Stimulated activated naive CD4-positive, alpha-beta T cell (primary cell): ENCODE data around the gene FOXD2.

Experiments
- DNase-seq, 6 experiments: peaks; one replicate each; lab custom pipeline; 2025; lab: John Stamatoyannopoulos, UW

The FOXD2 gene

GRCh38 chr1:47437447-47438164 lies at the start of gene FOXD2:
TSS of gene FOXD2 (plus strand) at chr1:47438044. CDS start at chr1:47438136, 92 bp downstream.
- DNase-seq: peak; percentile 82 to 97 (median 91)

GRCh38 chr1:47388891-47389238 lies 49.0 kb upstream of the FOXD2 start:
- peak in 3 of 6 experiments; percentile 2 to 7 (median 5) for DNase-seq

- no peak for DNase-seq
Measured at GRCh38 chr1:47389731-47390130, 48.1 kb upstream of the FOXD2 start.

GRCh38 chr1:47390843-47391242 lies 47.0 kb upstream of the FOXD2 start:
- no peak for DNase-seq

- no peak for DNase-seq
Measured at GRCh38 chr1:47393141-47393540, 44.7 kb upstream of the FOXD2 start.

GRCh38 chr1:47395433-47395832 lies 42.4 kb upstream of the FOXD2 start:
- no peak for DNase-seq

GRCh38 chr1:47396671-47397196 lies 41.1 kb upstream of the FOXD2 start:
- no peak for DNase-seq

- no peak for DNase-seq
Measured at GRCh38 chr1:47399138-47399845, 38.6 kb upstream of the FOXD2 start.

- no peak for DNase-seq
Measured at GRCh38 chr1:47399846-47400155, 38.0 kb upstream of the FOXD2 start.

GRCh38 chr1:47401761-47402160 lies 36.1 kb upstream of the FOXD2 start:
- DNase-seq: no peak

GRCh38 chr1:47402591-47402990 lies 35.3 kb upstream of the FOXD2 start:
- no peak for DNase-seq

- no peak for DNase-seq
Measured at GRCh38 chr1:47403321-47403910, 34.4 kb upstream of the FOXD2 start.

GRCh38 chr1:47405697-47406096 lies 32.1 kb upstream of the FOXD2 start:
- DNase-seq: no peak

- no peak for DNase-seq
Measured at GRCh38 chr1:47406966-47407365, 30.9 kb upstream of the FOXD2 start.

GRCh38 chr1:47407481-47407880 lies 30.4 kb upstream of the FOXD2 start:
- DNase-seq: no peak

- DNase-seq: no peak
Measured at GRCh38 chr1:47409311-47410067, 28.4 kb upstream of the FOXD2 start.

GRCh38 chr1:47410068-47410455 lies 27.8 kb upstream of the FOXD2 start:
- DNase-seq: no peak

- no peak for DNase-seq
Measured at GRCh38 chr1:47411436-47411835, 26.4 kb upstream of the FOXD2 start.

- no peak for DNase-seq
Measured at GRCh38 chr1:47412437-47412836, 25.4 kb upstream of the FOXD2 start.

GRCh38 chr1:47415728-47416318 lies 22.0 kb upstream of the FOXD2 start, which contains the start of gene FOXE3:
TSS of gene FOXE3 (plus strand) at chr1:47416285. CDS start at chr1:47416316, 31 bp downstream.
- no peak for DNase-seq

- DNase-seq: peak in 1 of 6 experiments; percentile 17
Measured at GRCh38 chr1:47416319-47417169, 21.3 kb upstream of the FOXD2 start.
